Activated naive CD4-positive, alpha-beta T cell treated with anti-CD3 and anti-CD28 coated beads, Interleukin-2, amount 10 ng/mL, durations not matched to agents 7 days and 5 days (primary cell): ENCODE data around the gene QSER1.

Experiments used
- CTCF ChIA-PET: fragments of 350-600 bp; sonication (Branson Sonifier 250); formaldehyde crosslinking; loops from one replicate; lab custom pipeline; 2021; ENCODE audit warnings: antibody characterized with exemption; lab: Charles Lee
- DNase-seq: peaks from one replicate; pipeline ENCODE4 v3.0.0-alpha.2; 2020
- H3K27ac Mint-ChIP-seq: one replicate; pipeline ENCODE4 v1.8.0; 2021; ENCODE audit warnings: mild to moderate bottlenecking, moderate library complexity, mixed read lengths
- H3K27me3 Mint-ChIP-seq: one replicate; pipeline ENCODE4 v1.8.0; 2021; ENCODE audit warnings: mild to moderate bottlenecking, mixed read lengths
- H3K36me3 Mint-ChIP-seq: one replicate; pipeline ENCODE4 v1.8.0; 2021; ENCODE audit warnings: mixed read lengths
- H3K4me1 Mint-ChIP-seq: one replicate; pipeline ENCODE4 v1.8.0; 2021; ENCODE audit warnings: mixed read lengths
- H3K4me3 Mint-ChIP-seq: one replicate; pipeline ENCODE4 v1.8.0; 2021; ENCODE audit warnings: mild to moderate bottlenecking, moderate library complexity, mixed read lengths
- H3K9me3 Mint-ChIP-seq: one replicate; pipeline ENCODE4 v1.8.0; 2021; ENCODE audit warnings: mixed read lengths

Gene QSER1

GRCh38 chr11:32894149-32894827 is 1.7 kb downstream of the QSER1 start:
- Mint-ChIP-seq H3K4me1 (peaks cover 35% of the 10 kb centered on the region), H3K4me3 (peak overlapping the region; percentile 95), H3K9me3 (no peaks in the 10 kb centered on the region), H3K27me3 (peaks cover 20% of the 10 kb centered on the region), H3K27ac (peak overlapping the region; percentile 82), H3K36me3 (peaks cover 4% of the 10 kb centered on the region)
- peak; percentile 22 for DNase-seq
- CTCF ChIA-PET, result interaction anchor here (0.8 to 1.3 kb wide), 2 partner anchors 65 to 171 kb away, joined by 3 read pairs; no protein-coding TSS in a partner anchor

GRCh38 chr11:32894921-32895320 is 2.3 kb downstream of the QSER1 start:
- Mint-ChIP-seq H3K27me3 (peaks cover 15% of the 10 kb centered on the region), H3K36me3 (peaks cover 5% of the 10 kb centered on the region), H3K4me1 (peaks cover 41% of the 10 kb centered on the region), H3K27ac (no peak overlapping the region), H3K9me3 (no peaks in the 10 kb centered on the region), H3K4me3 (peak overlapping the region; percentile 95)
- DNase-seq, result no peak
- CTCF ChIA-PET, result interaction anchor here (0.8 kb wide), 2 partner anchors 146 to 170 kb away, joined by 3 read pairs; no protein-coding TSS in a partner anchor

GRCh38 chr11:32895471-32895870 is 2.9 kb downstream of the QSER1 start:
- Mint-ChIP-seq H3K36me3 (peaks cover 6% of the 10 kb centered on the region), H3K27ac (no peak overlapping the region), H3K9me3 (no peaks in the 10 kb centered on the region), H3K27me3 (peaks cover 10% of the 10 kb centered on the region), H3K4me3 (no peak overlapping the region), H3K4me1 (peaks cover 42% of the 10 kb centered on the region)
- no peak for DNase-seq
- CTCF ChIA-PET, result interaction anchor here (0.8 kb wide), 1 partner anchor 146 kb away, joined by 3 read pairs; no protein-coding TSS in a partner anchor

- DNase-seq, result no peak
- CTCF ChIA-PET, result no interaction called here
- H3K27ac Mint-ChIP-seq, result no peak overlapping the region
- no peak overlapping the region for H3K4me3 Mint-ChIP-seq
- peaks cover 2% of the 10 kb centered on the region for H3K27me3 Mint-ChIP-seq
- peaks cover 32% of the 10 kb centered on the region for H3K4me1 Mint-ChIP-seq
- H3K9me3 Mint-ChIP-seq, result no peaks in the 10 kb centered on the region
- peaks cover 6% of the 10 kb centered on the region for H3K36me3 Mint-ChIP-seq
Observed at GRCh38 chr11:32897103-32897502, 4.5 kb downstream of the QSER1 start.

GRCh38 chr11:32899438-32899837 is 6.8 kb downstream of the QSER1 start:
- H3K27ac Mint-ChIP-seq, result peak overlapping the region; percentile 3
- peaks cover 4% of the 10 kb centered on the region for H3K36me3 Mint-ChIP-seq
- H3K9me3 Mint-ChIP-seq, result no peaks in the 10 kb centered on the region
- H3K4me1 Mint-ChIP-seq, result peaks cover 21% of the 10 kb centered on the region
- no peaks in the 10 kb centered on the region for H3K27me3 Mint-ChIP-seq
- CTCF ChIA-PET, result no interaction called here
- no peak for DNase-seq
- H3K4me3 Mint-ChIP-seq, result no peak overlapping the region

GRCh38 chr11:32902089-32902665 is 9.6 kb downstream of the QSER1 start:
- no peak for DNase-seq
- Mint-ChIP-seq H3K4me1 (peaks cover 14% of the 10 kb centered on the region), H3K27ac (no peak overlapping the region), H3K4me3 (no peak overlapping the region), H3K27me3 (no peaks in the 10 kb centered on the region), H3K9me3 (no peaks in the 10 kb centered on the region), H3K36me3 (peaks cover 4% of the 10 kb centered on the region)
- CTCF ChIA-PET, result no interaction called here

GRCh38 chr11:32905028-32905667 is 12.5 kb downstream of the QSER1 start:
- Mint-ChIP-seq H3K36me3 (peaks cover 3% of the 10 kb centered on the region), H3K27ac (no peak overlapping the region), H3K27me3 (no peaks in the 10 kb centered on the region), H3K4me3 (no peak overlapping the region), H3K4me1 (no peaks in the 10 kb centered on the region), H3K9me3 (no peaks in the 10 kb centered on the region)
- CTCF ChIA-PET, result no interaction called here
- DNase-seq, result no peak

GRCh38 chr11:32908619-32909018 is 16.0 kb downstream of the QSER1 start:
- Mint-ChIP-seq H3K36me3 (peaks cover 5% of the 10 kb centered on the region), H3K27me3 (no peaks in the 10 kb centered on the region), H3K27ac (no peak overlapping the region), H3K9me3 (no peaks in the 10 kb centered on the region), H3K4me1 (no peaks in the 10 kb centered on the region), H3K4me3 (no peak overlapping the region)
- CTCF ChIA-PET, result no interaction called here
- DNase-seq, result no peak

GRCh38 chr11:32911413-32911812 is 18.8 kb downstream of the QSER1 start:
- Mint-ChIP-seq H3K27ac (no peak overlapping the region), H3K4me1 (no peaks in the 10 kb centered on the region), H3K27me3 (no peaks in the 10 kb centered on the region), H3K9me3 (no peaks in the 10 kb centered on the region), H3K36me3 (peaks cover 5% of the 10 kb centered on the region), H3K4me3 (no peak overlapping the region)
- CTCF ChIA-PET, result no interaction called here
- no peak for DNase-seq

- no peaks in the 10 kb centered on the region for H3K27me3 Mint-ChIP-seq
- CTCF ChIA-PET, result interaction anchor here (0.7 to 1.5 kb wide), 2 partner anchors 12 to 153 kb away, joined by 3 read pairs; no protein-coding TSS in a partner anchor
- DNase-seq, result no peak
Observed at GRCh38 chr11:32913445-32913844, 20.8 kb downstream of the QSER1 start.

GRCh38 chr11:32916361-32916760 is 23.8 kb downstream of the QSER1 start:
- Mint-ChIP-seq H3K36me3 (peaks cover 5% of the 10 kb centered on the region), H3K27me3 (no peaks in the 10 kb centered on the region), H3K27ac (no peak overlapping the region), H3K4me3 (no peak overlapping the region), H3K4me1 (peaks cover 8% of the 10 kb centered on the region), H3K9me3 (no peaks in the 10 kb centered on the region)
- CTCF ChIA-PET, result no interaction called here
- no peak for DNase-seq

More at GRCh38 chr11:32913445-32913844, 20.8 kb downstream of the QSER1 start:
- Mint-ChIP-seq H3K4me3 (no peak overlapping the region), H3K27ac (no peak overlapping the region), H3K9me3 (no peaks in the 10 kb centered on the region), H3K36me3 (peaks cover 7% of the 10 kb centered on the region), H3K4me1 (no peaks in the 10 kb centered on the region)

- H3K27me3 Mint-ChIP-seq, result no peaks in the 10 kb centered on the region
- no peak overlapping the region for H3K27ac Mint-ChIP-seq
- H3K4me3 Mint-ChIP-seq, result no peak overlapping the region
- H3K4me1 Mint-ChIP-seq, result peaks cover 8% of the 10 kb centered on the region
- H3K36me3 Mint-ChIP-seq, result peaks cover 5% of the 10 kb centered on the region
- DNase-seq, result no peak
- no peaks in the 10 kb centered on the region for H3K9me3 Mint-ChIP-seq
- CTCF ChIA-PET, result no interaction called here
Observed at GRCh38 chr11:32916994-32917393, 24.4 kb downstream of the QSER1 start.

- CTCF ChIA-PET, result no interaction called here
- Mint-ChIP-seq H3K27me3 (no peaks in the 10 kb centered on the region), H3K4me3 (no peak overlapping the region), H3K9me3 (no peaks in the 10 kb centered on the region), H3K27ac (no peak overlapping the region), H3K36me3 (peaks cover 2% of the 10 kb centered on the region), H3K4me1 (peaks cover 12% of the 10 kb centered on the region)
- DNase-seq, result no peak
Observed at GRCh38 chr11:32918427-32918826, 25.8 kb downstream of the QSER1 start.

GRCh38 chr11:32919338-32919737 is 26.7 kb downstream of the QSER1 start:
- Mint-ChIP-seq H3K27me3 (no peaks in the 10 kb centered on the region), H3K9me3 (no peaks in the 10 kb centered on the region), H3K4me3 (no peak overlapping the region), H3K36me3 (peaks cover 2% of the 10 kb centered on the region), H3K27ac (no peak overlapping the region), H3K4me1 (peaks cover 12% of the 10 kb centered on the region)
- CTCF ChIA-PET, result no interaction called here
- DNase-seq, result no peak
